Activated CD8-positive, alpha-beta memory T cell treated with anti-CD3 and anti-CD28 coated beads for 24 hours (primary cell): ENCODE data around the gene XCL2.
"Not testable (repeated sequence)": the region's sequence is repeated elsewhere in the genome, so short reads cannot be mapped to it uniquely, and the experiment has no call there.

Experiments
- DNase-seq: peaks from one replicate; pipeline ENCODE4 v3.0.0-alpha.2; 2020

XCL2 gene, protein sequence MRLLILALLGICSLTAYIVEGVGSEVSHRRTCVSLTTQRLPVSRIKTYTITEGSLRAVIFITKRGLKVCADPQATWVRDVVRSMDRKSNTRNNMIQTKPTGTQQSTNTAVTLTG

GRCh38 chr1:168543840-168544498 is at the start of gene XCL2:
Gene XCL2, minus strand, starts transcription at chr1:168543997. Its CDS starts 33 bp downstream, at chr1:168543964.
- DNase-seq: not testable (repeated sequence)

DNA sequence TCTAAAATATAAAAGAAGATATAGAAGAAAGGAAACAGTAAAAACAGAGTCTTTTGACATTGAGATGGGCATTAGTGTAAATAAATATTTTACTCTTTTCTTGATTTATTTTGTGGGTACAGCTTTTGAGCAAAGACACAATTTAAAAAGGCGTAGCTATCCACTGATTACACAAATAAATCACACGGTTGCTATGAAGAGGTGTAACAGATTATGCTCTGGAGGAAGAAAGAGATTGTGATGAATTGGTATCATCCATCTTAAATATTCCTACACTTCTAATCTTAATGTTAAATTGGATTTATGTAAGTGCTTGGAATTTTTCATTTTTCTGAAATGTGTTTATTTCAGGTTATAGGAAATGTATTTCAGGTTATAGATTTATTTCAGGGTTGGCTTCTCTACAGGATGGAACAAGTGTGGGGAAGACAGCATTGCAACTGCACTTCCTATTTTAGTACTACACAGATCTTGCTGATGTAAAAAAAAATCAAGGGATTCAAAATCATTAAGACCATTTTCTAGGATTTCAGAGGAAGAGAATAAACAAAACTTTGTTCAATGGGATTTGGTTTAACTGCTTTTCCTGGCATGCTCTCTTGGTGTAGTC is 47.9 kb upstream of the XCL2 start:
- no peak for DNase-seq

DNA sequence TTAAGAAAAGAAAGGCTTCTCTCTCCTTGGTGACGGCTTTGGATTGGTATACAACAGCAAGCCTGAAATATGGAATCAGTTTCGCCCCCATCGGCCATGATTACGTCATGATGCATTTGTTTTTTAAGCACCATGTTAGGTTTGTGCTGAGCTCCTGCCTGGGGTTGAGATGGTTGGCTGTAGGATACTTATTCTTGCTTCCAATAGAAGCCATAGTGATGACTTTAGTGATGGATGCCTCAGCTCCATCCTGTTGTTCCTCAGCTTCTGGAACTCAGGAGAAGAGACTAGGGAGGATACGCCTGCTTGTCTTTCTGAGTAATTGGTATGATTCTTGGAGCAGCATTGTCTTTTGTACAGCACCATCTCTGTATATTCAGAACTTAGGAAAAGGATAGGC is 47.3 kb upstream of the XCL2 start:
- no peak for DNase-seq

DNA sequence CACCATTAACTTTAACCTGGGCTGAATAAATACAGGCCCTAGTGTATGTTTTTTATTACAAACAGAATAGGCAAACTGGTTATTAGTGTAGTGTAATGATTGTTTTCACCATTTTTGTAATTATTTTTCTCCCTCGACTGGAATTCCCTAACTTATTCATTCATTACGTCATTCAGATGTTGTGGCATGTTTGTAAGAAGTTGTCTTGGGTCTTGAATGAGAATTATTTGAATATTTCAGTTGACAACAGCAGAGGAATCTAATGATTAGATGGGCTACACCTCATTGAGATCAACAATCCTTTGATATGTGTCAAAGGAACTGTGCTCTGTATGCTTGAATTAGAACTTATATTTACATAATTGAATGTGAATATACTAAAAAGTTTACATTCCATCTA is 45.4 kb upstream of the XCL2 start:
- DNase-seq: no peak

DNA sequence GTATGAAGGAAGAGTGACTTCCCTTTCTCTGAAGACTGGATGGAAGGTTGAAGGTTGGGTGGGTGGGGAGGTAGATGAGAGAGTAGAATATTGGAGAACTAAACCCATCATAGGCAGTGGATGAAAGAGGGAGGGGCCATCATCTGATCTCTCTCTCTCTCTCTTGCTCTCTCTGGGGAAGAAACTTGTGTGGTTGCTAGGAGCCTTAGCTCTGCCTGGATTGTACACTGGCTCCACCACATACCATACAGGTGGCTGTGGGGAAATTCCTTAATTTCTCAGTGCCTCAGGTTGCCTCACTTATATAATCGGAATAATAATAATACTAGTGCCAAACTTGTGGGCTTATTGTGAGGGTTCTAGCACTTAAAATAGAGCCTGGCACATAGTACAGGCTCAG is 42.1 kb upstream of the XCL2 start:
- DNase-seq: no peak

DNA sequence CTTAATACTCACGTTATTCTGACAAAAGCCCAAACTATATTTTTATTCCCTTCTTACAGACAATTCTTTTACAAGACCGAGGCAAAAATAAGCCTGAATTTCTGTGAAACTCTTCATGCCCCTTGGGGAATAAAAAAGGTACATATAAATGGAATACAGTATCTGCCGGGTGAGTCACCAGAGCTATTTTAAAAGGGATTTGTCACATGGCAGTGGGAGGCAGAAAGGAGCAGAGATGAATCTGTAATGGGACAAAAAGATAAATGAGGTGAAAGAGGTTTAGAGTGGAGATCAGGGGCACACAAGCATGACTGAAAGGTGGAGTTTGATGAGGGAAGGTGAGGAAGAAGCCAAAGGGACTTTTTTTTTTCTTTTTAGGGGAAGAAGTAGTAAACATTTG is 41.4 kb upstream of the XCL2 start:
- no peak for DNase-seq

DNA sequence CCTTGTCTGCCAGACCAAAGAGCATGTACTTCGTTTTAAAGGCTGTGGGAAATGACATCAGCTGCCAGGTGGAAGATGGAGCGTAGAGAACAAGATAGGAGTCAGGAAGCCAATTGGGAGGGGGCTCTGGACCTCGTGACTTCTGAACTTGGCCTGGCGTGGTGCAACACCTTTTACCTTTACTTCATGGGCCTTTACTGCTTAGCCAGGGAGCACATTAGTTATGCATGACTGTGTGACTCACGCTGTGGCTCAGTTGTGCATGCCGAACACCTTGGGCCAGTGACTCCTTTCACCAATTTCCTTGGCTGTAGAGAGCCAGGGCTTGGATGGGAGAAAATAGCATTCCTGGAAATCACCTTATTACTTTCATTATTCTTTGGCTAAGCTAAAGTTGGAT is 39.8 kb upstream of the XCL2 start:
- DNase-seq: no peak

DNA sequence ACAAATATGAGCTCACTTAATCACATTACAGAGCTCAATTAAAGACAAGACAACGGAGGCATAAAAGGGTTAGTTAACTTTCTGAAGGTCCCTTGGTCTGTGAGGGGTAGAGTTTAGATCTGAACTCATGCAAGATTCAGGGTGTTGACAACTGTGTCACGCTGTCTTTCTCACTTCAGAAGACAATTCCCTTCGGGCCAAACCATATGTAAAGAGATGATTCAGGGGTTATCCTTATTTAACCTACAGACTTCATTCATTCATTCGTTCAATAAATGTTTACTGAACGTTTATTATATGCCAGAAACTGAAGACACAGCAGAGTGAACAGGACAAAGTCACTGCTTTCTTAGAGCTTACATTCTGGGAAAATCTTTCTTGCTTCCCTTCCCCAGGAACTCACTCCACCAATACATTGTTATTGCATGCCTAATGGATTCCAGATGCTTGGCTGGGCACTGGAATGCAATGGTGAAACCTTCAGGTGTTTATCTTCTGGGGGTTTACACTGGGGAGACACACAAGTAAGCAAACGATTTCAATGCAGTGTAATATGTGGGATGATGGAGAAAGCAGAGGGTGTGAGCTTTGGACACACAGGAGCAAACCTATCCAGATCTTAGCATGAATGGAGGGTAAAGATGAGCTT is 39.0 kb upstream of the XCL2 start:
- DNase-seq: no peak

DNA sequence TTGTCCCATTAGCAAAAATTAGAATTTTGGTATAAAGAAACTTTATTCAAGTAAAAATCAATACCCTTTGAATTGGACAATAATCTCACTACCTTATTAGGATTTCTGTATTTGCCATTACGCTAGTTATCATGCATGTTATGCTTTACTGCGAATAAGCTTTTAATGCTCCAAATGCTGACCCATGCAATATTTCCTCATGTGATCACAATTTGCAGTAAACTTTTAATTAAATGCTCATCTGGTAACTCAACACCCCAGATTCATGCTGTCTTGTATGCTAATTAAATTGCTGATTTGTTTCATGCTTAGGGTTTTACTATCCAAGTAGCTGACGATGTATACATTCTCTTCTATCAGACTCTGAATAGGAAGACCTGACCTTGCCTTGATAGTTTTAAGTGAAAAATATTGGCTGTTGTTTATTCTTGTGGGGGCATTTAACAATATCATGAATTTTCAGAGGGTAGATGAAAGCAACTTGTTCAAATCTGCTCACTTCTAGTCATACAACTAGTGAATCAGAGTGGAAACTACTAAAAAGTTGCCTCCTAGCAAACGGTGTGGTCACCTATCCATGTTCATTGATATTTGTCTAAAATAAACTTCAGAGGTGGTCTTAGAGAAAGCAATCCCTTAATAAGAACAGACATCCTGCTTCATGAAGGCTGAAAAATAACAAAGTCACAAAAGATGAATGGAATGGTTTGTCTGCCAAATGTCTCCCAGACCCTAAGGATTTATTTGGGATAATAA is 38.2 kb upstream of the XCL2 start:
- no peak for DNase-seq

GRCh38 chr1:168580991-168581390 is 37.2 kb upstream of the XCL2 start:
- not testable (repeated sequence) for DNase-seq

GRCh38 chr1:168580290-168580689 is 36.5 kb upstream of the XCL2 start:
- DNase-seq: not testable (repeated sequence)

DNA sequence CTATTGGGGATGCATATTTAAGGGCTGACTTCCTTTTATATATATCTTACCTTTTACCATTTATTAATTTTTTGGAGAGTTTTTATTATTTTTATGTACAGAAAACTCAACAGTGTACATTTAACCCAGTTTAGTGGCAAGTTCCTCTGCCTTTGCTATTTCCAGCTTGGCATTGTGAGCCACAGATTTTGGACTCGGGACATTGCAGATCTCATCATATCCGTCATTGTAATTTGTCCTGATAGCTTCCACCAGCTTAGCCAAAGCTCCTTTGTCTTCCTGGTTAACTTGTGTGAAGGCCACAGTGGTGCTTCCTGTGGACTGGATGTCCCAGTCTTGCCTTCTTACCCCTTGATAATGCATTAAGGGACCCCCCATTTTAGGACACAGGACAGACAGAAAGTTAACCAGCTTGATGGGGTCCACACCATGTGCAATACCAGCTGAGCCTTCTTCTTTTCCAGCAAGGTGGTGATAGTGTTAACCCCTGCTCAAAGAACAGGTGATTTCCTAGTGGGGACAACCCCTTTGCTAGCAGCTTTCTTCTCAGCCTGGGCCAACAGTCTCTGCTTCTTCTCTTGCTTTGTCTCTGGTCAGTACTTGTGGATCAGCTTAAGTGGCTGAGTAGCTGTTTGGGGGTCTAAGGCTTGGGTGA is 34.9 kb upstream of the XCL2 start:
- not testable (repeated sequence) for DNase-seq

DNA sequence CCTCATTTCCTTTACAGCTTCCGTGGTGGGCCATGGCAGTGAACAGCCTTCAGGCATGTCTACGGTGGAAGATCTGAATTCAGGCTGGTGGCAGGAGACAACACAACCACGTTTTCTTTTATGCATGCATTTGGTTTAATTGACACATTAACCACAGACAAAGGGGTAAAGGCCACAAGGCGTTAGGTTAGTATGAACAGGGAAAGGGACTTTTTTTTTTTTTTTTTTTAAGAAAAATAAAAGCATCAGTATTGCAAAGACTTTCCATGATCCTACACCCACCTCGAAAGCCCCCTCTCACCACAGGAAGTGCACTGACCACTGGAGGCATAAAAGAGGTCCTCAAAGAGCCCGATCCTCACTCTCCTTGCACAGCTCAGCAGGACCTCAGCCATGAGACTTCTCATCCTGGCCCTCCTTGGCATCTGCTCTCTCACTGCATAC is 32.5 kb upstream of the XCL2 start, which contains the start of gene XCL1:
XCL1 (plus strand) TSS at position 361 of the 444 bp plus-strand sequence; CDS start at position 394, 33 bp downstream.
- DNase-seq: peak; percentile 71

DNA sequence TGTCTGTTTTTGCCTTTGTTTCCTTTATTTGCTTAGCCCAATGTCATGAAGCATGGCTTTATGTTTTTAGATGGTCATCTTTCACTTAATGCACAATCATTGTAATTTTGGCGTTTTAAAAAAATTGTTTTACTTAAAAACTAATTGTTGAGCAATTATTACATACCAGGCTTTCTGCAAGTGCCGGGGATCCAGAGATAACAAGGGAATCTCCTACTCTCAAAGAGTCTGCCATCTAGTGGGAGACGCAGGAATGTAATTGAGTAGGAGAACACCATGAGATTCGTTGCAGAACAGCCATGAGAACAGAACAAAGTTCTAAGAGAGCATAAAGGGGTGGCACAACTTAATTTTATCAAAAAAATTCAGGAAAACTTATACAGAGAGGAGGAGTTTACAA is 30.4 kb upstream of the XCL2 start:
- not testable (repeated sequence) for DNase-seq

- DNase-seq: no peak
Observed at GRCh38 chr1:168572633-168573032, 28.8 kb upstream of the XCL2 start.

- DNase-seq: no peak
Observed at GRCh38 chr1:168570652-168571051, 26.9 kb upstream of the XCL2 start.

- DNase-seq: no peak
Observed at GRCh38 chr1:168568346-168568745, 24.5 kb upstream of the XCL2 start.

- no peak for DNase-seq
Observed at GRCh38 chr1:168567568-168567967, 23.8 kb upstream of the XCL2 start.

DNA sequence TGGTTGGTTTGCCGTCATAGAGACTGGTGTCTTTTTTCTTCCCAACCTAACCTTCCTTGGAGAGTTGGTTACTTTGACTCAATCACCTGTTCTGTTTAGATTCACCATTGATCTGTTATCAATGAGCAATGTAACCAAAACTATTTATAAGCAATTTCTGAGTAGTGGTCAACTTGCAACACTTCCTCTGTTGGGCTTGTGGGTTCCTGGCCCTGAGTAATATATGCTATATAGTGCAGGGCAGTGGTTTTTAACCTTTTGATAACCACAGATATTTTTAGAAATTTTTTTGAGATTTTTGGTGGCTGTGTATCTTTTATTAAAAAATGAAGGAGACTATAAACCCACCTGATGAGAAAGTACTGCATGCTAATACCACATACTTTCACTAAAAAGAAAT is 23.2 kb upstream of the XCL2 start:
- no peak for DNase-seq

GRCh38 chr1:168565825-168566224 is 22.0 kb upstream of the XCL2 start:
- no peak for DNase-seq

DNA sequence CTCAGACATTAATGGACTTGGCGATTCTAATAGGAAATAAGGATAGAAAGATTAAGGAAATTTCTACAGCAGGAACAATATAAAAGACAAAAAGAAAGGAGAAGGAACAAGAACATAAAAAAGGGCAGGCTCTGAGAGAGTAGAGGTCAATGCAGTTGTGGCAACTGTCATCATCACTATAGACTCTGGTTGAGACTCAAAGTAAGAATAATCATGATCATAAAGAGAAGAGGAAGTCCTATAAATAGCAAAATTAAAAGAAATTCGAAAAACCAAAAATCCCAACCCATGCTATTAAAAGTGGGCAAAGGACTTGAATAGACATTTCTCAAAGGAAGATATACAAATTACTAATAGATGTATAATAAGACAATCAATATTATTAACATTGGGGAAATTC is 18.2 kb upstream of the XCL2 start:
- no peak for DNase-seq

- DNase-seq: no peak
Observed at GRCh38 chr1:168560370-168560769, 16.6 kb upstream of the XCL2 start.

DNA sequence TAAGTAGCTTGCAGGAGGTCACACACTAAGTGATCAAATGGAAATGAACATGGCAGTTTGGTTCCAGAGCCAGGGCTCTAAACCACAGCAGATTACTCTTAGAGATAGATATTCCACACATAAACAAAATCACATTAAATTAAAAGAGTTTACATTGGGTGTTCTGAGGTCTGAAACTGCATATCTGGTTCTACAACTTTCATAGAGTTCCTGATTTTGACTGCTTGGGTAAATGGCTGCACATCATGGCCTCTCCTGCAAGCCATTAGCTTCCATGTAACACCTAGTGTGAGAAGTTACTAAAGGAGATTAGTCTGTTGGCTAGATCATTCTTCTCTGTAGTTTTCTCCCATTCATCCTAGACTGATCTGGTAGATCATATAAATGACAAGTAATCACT is 12.8 kb upstream of the XCL2 start:
- no peak for DNase-seq
